Loucy (cell line): ENCODE measurements around the gene AARS2.

Experiments used
- H2AFZ ChIP-seq: fragments of 200-600 bp; sonication (generic); 2 replicates; pipeline ENCODE4 v1.6.0; 2016; ENCODE audit warnings: antibody characterized with exemption, mild to moderate bottlenecking, low read length, moderate library complexity
- H3F3A ChIP-seq: fragments of 200-600 bp; 2 replicates; pipeline ENCODE4 v1.6.0; 2016; ENCODE audit warnings: antibody characterized with exemption, low read depth, mild to moderate bottlenecking
- H3K27me3 ChIP-seq: fragments of 200-600 bp; sonication (generic); 2 replicates; pipeline ENCODE4 v1.6.1; 2014; ENCODE audit warnings: low read length, mild to moderate bottlenecking; ENCODE audit not compliant: insufficient read depth, poor library complexity, severe bottlenecking
- H3K36me3 ChIP-seq: fragments of 200-600 bp; sonication (generic); 2 replicates; pipeline ENCODE4 v1.6.1; 2016; ENCODE audit warnings: low read length; ENCODE audit not compliant: insufficient read depth
- H3K4me1 ChIP-seq: fragments of 200-600 bp; sonication (generic); 2 replicates; pipeline ENCODE4 v1.5.1; 2014; ENCODE audit warnings: low read length, mild to moderate bottlenecking; ENCODE audit not compliant: insufficient read depth, poor library complexity, severe bottlenecking
- H3K4me2 ChIP-seq: fragments of 200-600 bp; sonication (generic); 2 replicates; pipeline ENCODE4 v1.6.0; 2014; ENCODE audit warnings: antibody characterized with exemption, low read length, low read depth, mild to moderate bottlenecking; ENCODE audit not compliant: poor library complexity, severe bottlenecking
- H3K4me3 ChIP-seq: fragments of 200-600 bp; sonication (generic); 2 replicates; pipeline ENCODE4 v1.5.1; 2014; ENCODE audit warnings: low read length, mild to moderate bottlenecking, mixed read lengths; ENCODE audit not compliant: poor library complexity, severe bottlenecking
- H3K79me2 ChIP-seq: fragments of 200-600 bp; sonication (generic); 2 replicates; pipeline ENCODE4 v1.6.1; 2014; ENCODE audit warnings: low read length; ENCODE audit not compliant: insufficient read depth
- H3K9ac ChIP-seq: fragments of 200-600 bp; sonication (generic); 2 replicates; pipeline ENCODE4 v1.6.0; 2014; ENCODE audit warnings: mild to moderate bottlenecking, low read depth, low read length, moderate library complexity; ENCODE audit not compliant: poor library complexity, severe bottlenecking
- H3K9me2 ChIP-seq: fragments of 200-600 bp; sonication (generic); replicated peaks from 2 replicates; pipeline ENCODE4 v1.6.1; 2016; ENCODE audit warnings: low read depth, low read length, mixed read lengths
- H3K9me3 ChIP-seq: fragments of 200-600 bp; sonication (generic); 2 replicates; pipeline ENCODE4 v1.6.1; 2014; ENCODE audit warnings: mild to moderate bottlenecking, antibody characterized with exemption, low read length, low read depth; ENCODE audit not compliant: insufficient read depth
- H4K20me1 ChIP-seq: fragments of 200-600 bp; sonication (generic); 2 replicates; pipeline ENCODE4 v1.6.0; 2014; ENCODE audit warnings: antibody characterized with exemption, low read length, mild to moderate bottlenecking; ENCODE audit not compliant: insufficient read depth, poor library complexity, severe bottlenecking
- EZH2phosphoT487 ChIP-seq: fragments of 200-600 bp; IDR thresholded peaks from 2 replicates; pipeline ENCODE4 v1.6.1; 2018; ENCODE audit warnings: antibody characterized with exemption, mild to moderate bottlenecking, moderate library complexity, borderline replicate concordance
- TF ChIP-seq, protein P1 (sequence below): fragments of 200-600 bp; sonication (generic); conservative IDR thresholded peaks from 2 replicates; pipeline ENCODE4 v1.5.1; 2014; ENCODE audit warnings: mild to moderate bottlenecking, antibody characterized with exemption, low read length

The AARS2 gene

DNA sequence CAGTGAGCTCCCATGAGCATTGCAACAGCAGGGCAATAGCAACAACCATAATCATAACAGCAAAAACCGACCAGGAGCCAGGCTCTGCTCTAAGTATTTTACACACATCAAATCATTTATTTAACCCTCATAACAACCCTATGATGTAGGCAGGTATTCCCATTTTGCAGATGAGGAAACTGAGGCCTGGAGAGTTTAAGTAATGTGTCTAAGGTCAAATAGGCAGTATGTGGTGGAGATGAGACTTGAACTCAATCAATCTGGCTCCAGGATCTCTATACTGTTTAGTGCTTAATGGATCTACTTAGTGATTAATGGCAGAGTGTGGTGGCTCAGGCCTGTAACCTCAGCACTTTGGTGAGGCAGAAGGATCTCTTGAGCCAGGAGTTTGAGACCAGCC is 39.5 kb downstream of the AARS2 start:
- H3K4me2 ChIP-seq = no peak overlapping the region
- no peaks in the 10 kb centered on the region for H3K36me3 ChIP-seq
- H3K4me3 ChIP-seq = no peak overlapping the region
- H3K9ac ChIP-seq = no peak overlapping the region
- peaks cover 6% of the 10 kb centered on the region for H3K4me1 ChIP-seq
- no peaks in the 10 kb centered on the region for H3F3A ChIP-seq
- no peaks in the 10 kb centered on the region for H3K9me3 ChIP-seq
- H4K20me1 ChIP-seq = no peaks in the 10 kb centered on the region
- no peaks in the 10 kb centered on the region for H3K79me2 ChIP-seq
- H3K9me2 ChIP-seq = no peaks in the 10 kb centered on the region
- no peak overlapping the region for H2AFZ ChIP-seq
- no peaks in the 10 kb centered on the region for H3K27me3 ChIP-seq
- no peak for TF ChIP-seq EZH2phosphoT487
- TF ChIP-seq, protein P1, sequence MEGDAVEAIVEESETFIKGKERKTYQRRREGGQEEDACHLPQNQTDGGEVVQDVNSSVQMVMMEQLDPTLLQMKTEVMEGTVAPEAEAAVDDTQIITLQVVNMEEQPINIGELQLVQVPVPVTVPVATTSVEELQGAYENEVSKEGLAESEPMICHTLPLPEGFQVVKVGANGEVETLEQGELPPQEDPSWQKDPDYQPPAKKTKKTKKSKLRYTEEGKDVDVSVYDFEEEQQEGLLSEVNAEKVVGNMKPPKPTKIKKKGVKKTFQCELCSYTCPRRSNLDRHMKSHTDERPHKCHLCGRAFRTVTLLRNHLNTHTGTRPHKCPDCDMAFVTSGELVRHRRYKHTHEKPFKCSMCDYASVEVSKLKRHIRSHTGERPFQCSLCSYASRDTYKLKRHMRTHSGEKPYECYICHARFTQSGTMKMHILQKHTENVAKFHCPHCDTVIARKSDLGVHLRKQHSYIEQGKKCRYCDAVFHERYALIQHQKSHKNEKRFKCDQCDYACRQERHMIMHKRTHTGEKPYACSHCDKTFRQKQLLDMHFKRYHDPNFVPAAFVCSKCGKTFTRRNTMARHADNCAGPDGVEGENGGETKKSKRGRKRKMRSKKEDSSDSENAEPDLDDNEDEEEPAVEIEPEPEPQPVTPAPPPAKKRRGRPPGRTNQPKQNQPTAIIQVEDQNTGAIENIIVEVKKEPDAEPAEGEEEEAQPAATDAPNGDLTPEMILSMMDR = no peak

GRCh38 chr6:44272999-44273566 is 40.1 kb downstream of the AARS2 start:
- Histone ChIP-seq H3K27me3 (no peaks in the 10 kb centered on the region), H4K20me1 (no peaks in the 10 kb centered on the region), H3K4me1 (peaks cover 12% of the 10 kb centered on the region), H2AFZ (no peak overlapping the region), H3K36me3 (no peaks in the 10 kb centered on the region), H3K9me3 (no peaks in the 10 kb centered on the region), H3K4me2 (no peak overlapping the region), H3K9ac (no peak overlapping the region), H3F3A (no peaks in the 10 kb centered on the region), H3K4me3 (no peak overlapping the region), H3K79me2 (no peaks in the 10 kb centered on the region), H3K9me2 (no peaks in the 10 kb centered on the region)
- TF ChIP-seq EZH2phosphoT487 = no peak
- TF ChIP-seq, protein P1 = no peak

DNA sequence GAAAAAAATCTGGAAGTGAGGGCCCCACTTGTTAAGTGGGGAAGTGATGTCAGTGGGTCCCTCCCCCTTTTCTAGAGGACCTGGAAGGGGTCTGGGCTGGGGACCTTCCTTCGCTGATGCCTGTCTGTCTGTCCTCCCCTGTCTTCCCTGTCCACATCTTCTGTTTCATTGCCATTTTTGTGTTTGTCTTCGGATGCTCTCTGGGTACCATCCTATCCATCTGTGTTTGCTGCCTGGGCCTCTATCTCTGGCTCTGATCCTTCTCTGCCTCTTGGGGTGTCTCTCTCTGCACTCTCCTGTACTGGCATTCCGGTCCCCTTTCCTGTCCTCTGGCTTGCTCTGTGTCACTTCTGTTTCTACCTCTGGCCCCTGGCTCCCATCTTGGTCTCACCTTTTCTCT is 40.6 kb downstream of the AARS2 start:
- Histone ChIP-seq H3K4me2 (no peak overlapping the region), H3K79me2 (no peaks in the 10 kb centered on the region), H3K4me1 (peaks cover 12% of the 10 kb centered on the region), H3K27me3 (no peaks in the 10 kb centered on the region), H3K9ac (no peak overlapping the region), H3K36me3 (no peaks in the 10 kb centered on the region), H3K4me3 (no peak overlapping the region), H4K20me1 (no peaks in the 10 kb centered on the region), H3K9me2 (no peaks in the 10 kb centered on the region), H3K9me3 (no peaks in the 10 kb centered on the region), H3F3A (no peaks in the 10 kb centered on the region), H2AFZ (no peak overlapping the region)
- TF ChIP-seq, protein P1 = no peak
- no peak for TF ChIP-seq EZH2phosphoT487
